HepG2 (cell line): ENCODE results near the gene HMGCS2. TPM values are rescaled to one million over a fixed set of nuclear protein-coding genes. Genes with fewer than 3 reads are reported as not detected.

ENCODE experiments used
- ERF ChIP-seq: IDR thresholded peaks from 2 replicates; pipeline ENCODE4 v1.6.1; 2018; ENCODE audit warnings: missing biosample characterization, missing genetic modification reagents
- EZH2 ChIP-seq: conservative IDR thresholded peaks from 2 replicates; pipeline ENCODE4 v1.6.1; 2012; ENCODE audit warnings: mild to moderate bottlenecking, low read depth, low read length, moderate library complexity
- HDAC6 ChIP-seq: fragments of 200-600 bp; sonication (generic); IDR thresholded peaks from 2 replicates; pipeline ENCODE4 v1.7.0; 2017; ENCODE audit warnings: mild to moderate bottlenecking, antibody characterized with exemption, low read length, low read depth
- HHEX ChIP-seq: IDR thresholded peaks from 2 replicates; pipeline ENCODE4 v1.6.1; 2016; ENCODE audit warnings: control low read depth
- IRF2 ChIP-seq: IDR thresholded peaks from 2 replicates; pipeline ENCODE4 v1.6.1; 2018; ENCODE audit warnings: missing genetic modification reagents, missing compliant biosample characterization
- KAT7 ChIP-seq: IDR thresholded peaks from 2 replicates; pipeline ENCODE4 v1.6.1; 2018; ENCODE audit warnings: borderline replicate concordance, missing compliant biosample characterization
- SIN3B ChIP-seq: fragments of 150-350 bp; IDR thresholded peaks from 2 replicates; pipeline ENCODE4 v1.6.1; 2014; ENCODE audit warnings: low read length
- SNRNP70 ChIP-seq: fragments of 200-400 bp; formaldehyde crosslinking; IDR thresholded peaks from 2 replicates; pipeline ENCODE4 v1.6.1; 2017; ENCODE audit warnings: mild to moderate bottlenecking, low read depth, low read length, moderate library complexity
- SP5 ChIP-seq: IDR thresholded peaks from 2 replicates; pipeline ENCODE4 v1.6.1; 2016; ENCODE audit warnings: low read depth, borderline replicate concordance
- ZBTB7B ChIP-seq: sonication (generic); formaldehyde crosslinking; IDR thresholded peaks from 2 replicates; pipeline ENCODE4 v1.4.0; 2020; ENCODE audit warnings: missing genetic modification reagents
- ZFX ChIP-seq: sonication (generic); formaldehyde crosslinking; IDR thresholded peaks from 2 replicates; pipeline ENCODE4 v1.4.0; 2020; ENCODE audit warnings: mild to moderate bottlenecking, low read depth, missing genetic modification reagents, moderate library complexity
- ZNF343 ChIP-seq: sonication (generic); formaldehyde crosslinking; IDR thresholded peaks from 2 replicates; pipeline ENCODE4 v1.4.0; 2020; ENCODE audit warnings: mild to moderate bottlenecking, missing genetic modification reagents
- ZNF788 ChIP-seq: sonication (generic); formaldehyde crosslinking; IDR thresholded peaks from 2 replicates; pipeline ENCODE4 v1.5.0; 2020; ENCODE audit warnings: mild to moderate bottlenecking, missing genetic modification reagents, borderline replicate concordance
- ZNF83 ChIP-seq: sonication (generic); formaldehyde crosslinking; IDR thresholded peaks from 2 replicates; pipeline ENCODE4 v1.4.0; 2020; ENCODE audit warnings: missing genetic modification reagents, mild to moderate bottlenecking, borderline replicate concordance
- polyA plus RNA-seq, 8 experiments: library from polyadenylated mRNA; depleted of rRNA in 3 of 8; stranded (reverse) in 7 of 8; unstranded in 1 of 8; fragments of >200 nt; fragmentation: Illumina TruSeq in 4 of 8; extraction: Trizol in 4 of 8; gene quantifications; 2 replicates each; pipeline versions ENCODE4 v1.2.1 to v1.2.3, GENCODE V29; 2011 to 2016; ENCODE audit warnings: low read depth in 4 of 8, missing spikeins in 1 of 8, mixed read lengths in 1 of 8; ENCODE audit not compliant: insufficient read depth in 1 of 8
- total RNA-seq, 5 experiments: library from RNA; depleted of rRNA; stranded (reverse); fragments of >200 nt; fragmentation: Illumina TruSeq; extraction: Trizol; gene quantifications; 2 replicates each; pipeline ENCODE4 v1.2.3, GENCODE V29; 2016; ENCODE audit warnings: low read depth in 1 of 5
- TF ChIP-seq, protein P1 (sequence below): sonication (generic); formaldehyde crosslinking; IDR thresholded peaks from 2 replicates; pipeline ENCODE4 v1.9.0; 2021; ENCODE audit warnings: missing genetic modification reagents, borderline replicate concordance
- TF ChIP-seq, protein P2 (sequence below): sonication (generic); formaldehyde crosslinking; IDR thresholded peaks from 2 replicates; pipeline ENCODE4 v1.8.1; 2023; ENCODE audit warnings: mild to moderate bottlenecking, inconsistent platforms, moderate library complexity, missing genetic modification reagents, borderline replicate concordance
- TF ChIP-seq, protein P3 (sequence below): sonication (generic); formaldehyde crosslinking; IDR thresholded peaks from 2 replicates; pipeline ENCODE4 v1.9.0; 2022; ENCODE audit warnings: missing genetic modification reagents, mild to moderate bottlenecking, borderline replicate concordance
- TF ChIP-seq, protein P4 (sequence below): sonication (generic); formaldehyde crosslinking; IDR thresholded peaks from 2 replicates; pipeline ENCODE4 v1.9.0; 2021; ENCODE audit warnings: missing genetic modification reagents, borderline replicate concordance

HMGCS2 gene
- total and polyA plus RNA-seq, 2 of the 13 experiments (the other 11 are each of a cell fraction or from before 2014, with no cell fraction given) = 0.44 to 1.5 TPM

DNA sequence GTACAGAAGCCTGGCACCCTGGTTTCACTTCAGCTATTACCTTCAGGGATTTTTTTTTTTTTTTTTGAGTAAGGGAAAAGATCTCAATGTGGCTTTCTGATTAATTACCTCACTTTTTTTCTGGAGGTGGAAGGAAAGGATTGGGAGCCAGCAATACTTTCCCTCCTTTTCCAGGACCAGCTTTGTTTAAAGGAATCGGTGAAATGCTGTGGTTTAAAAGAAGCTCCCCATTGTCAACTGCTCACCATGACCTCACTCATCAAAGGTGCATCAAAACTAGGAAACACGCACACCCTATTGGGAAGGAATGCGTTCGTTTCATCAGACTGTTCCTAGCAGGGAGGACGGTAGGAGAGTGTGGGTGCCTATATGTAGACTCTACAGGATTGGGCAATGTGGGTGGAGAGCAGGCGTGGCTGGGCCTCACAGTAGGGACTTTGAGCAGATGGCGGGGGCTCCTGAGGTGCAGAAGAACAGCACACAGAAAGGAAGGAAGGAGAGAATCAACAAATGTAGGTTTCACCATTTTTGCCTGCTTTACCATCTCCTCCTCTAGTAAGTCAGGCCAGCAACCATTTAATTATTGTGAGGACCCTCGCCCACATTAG, 44.0 kb downstream of the HMGCS2 start (continued):
- TF ChIP-seq, protein P1, sequence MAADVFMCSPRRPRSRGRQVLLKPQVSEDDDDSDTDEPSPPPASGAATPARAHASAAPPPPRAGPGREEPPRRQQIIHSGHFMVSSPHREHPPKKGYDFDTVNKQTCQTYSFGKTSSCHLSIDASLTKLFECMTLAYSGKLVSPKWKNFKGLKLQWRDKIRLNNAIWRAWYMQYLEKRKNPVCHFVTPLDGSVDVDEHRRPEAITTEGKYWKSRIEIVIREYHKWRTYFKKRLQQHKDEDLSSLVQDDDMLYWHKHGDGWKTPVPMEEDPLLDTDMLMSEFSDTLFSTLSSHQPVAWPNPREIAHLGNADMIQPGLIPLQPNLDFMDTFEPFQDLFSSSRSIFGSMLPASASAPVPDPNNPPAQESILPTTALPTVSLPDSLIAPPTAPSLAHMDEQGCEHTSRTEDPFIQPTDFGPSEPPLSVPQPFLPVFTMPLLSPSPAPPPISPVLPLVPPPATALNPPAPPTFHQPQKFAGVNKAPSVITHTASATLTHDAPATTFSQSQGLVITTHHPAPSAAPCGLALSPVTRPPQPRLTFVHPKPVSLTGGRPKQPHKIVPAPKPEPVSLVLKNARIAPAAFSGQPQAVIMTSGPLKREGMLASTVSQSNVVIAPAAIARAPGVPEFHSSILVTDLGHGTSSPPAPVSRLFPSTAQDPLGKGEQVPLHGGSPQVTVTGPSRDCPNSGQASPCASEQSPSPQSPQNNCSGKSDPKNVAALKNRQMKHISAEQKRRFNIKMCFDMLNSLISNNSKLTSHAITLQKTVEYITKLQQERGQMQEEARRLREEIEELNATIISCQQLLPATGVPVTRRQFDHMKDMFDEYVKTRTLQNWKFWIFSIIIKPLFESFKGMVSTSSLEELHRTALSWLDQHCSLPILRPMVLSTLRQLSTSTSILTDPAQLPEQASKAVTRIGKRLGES (CRISPR knock-in tag) = no peak
- TF ChIP-seq, protein P2, sequence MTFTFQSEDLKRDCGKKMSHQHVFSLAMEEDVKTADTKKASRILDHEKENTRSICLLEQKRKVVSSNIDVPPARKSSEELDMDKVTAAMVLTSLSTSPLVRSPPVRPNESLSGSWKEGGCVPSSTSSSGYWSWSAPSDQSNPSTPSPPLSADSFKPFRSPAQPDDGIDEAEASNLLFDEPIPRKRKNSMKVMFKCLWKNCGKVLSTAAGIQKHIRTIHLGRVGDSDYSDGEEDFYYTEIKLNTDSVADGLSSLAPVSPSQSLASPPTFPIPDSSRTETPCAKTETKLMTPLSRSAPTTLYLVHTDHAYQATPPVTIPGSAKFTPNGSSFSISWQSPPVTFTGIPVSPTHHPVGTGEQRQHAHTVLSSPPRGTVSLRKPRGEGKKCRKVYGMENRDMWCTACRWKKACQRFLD (CRISPR knock-in tag) = no peak
- TF ChIP-seq KAT7 (CRISPR knock-in tag) = peak; percentile 62; the same call in 1 of the 2 replicates
- TF ChIP-seq ERF (CRISPR knock-in tag) = peak; percentile 52; the same call in 1 of the 2 replicates
- TF ChIP-seq SP5 (CRISPR knock-in tag) = peak; percentile 100
- TF ChIP-seq ZNF83 (CRISPR knock-in tag) = no peak
- TF ChIP-seq ZNF788 = peak; percentile 80; the same call in 1 of the 2 replicates
- TF ChIP-seq IRF2 (CRISPR knock-in tag) = peak; percentile 25; the same call in 1 of the 2 replicates
- TF ChIP-seq, protein P3, sequence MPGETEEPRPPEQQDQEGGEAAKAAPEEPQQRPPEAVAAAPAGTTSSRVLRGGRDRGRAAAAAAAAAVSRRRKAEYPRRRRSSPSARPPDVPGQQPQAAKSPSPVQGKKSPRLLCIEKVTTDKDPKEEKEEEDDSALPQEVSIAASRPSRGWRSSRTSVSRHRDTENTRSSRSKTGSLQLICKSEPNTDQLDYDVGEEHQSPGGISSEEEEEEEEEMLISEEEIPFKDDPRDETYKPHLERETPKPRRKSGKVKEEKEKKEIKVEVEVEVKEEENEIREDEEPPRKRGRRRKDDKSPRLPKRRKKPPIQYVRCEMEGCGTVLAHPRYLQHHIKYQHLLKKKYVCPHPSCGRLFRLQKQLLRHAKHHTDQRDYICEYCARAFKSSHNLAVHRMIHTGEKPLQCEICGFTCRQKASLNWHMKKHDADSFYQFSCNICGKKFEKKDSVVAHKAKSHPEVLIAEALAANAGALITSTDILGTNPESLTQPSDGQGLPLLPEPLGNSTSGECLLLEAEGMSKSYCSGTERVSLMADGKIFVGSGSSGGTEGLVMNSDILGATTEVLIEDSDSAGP = peak; percentile 46
- no peak for TF ChIP-seq SIN3B
- TF ChIP-seq, protein P4, sequence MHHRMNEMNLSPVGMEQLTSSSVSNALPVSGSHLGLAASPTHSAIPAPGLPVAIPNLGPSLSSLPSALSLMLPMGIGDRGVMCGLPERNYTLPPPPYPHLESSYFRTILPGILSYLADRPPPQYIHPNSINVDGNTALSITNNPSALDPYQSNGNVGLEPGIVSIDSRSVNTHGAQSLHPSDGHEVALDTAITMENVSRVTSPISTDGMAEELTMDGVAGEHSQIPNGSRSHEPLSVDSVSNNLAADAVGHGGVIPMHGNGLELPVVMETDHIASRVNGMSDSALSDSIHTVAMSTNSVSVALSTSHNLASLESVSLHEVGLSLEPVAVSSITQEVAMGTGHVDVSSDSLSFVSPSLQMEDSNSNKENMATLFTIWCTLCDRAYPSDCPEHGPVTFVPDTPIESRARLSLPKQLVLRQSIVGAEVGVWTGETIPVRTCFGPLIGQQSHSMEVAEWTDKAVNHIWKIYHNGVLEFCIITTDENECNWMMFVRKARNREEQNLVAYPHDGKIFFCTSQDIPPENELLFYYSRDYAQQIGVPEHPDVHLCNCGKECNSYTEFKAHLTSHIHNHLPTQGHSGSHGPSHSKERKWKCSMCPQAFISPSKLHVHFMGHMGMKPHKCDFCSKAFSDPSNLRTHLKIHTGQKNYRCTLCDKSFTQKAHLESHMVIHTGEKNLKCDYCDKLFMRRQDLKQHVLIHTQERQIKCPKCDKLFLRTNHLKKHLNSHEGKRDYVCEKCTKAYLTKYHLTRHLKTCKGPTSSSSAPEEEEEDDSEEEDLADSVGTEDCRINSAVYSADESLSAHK = no peak
- TF ChIP-seq EZH2 = no peak
- TF ChIP-seq ZNF343 (CRISPR knock-in tag) = 0 out of 2 replicates have a peak, but pooled peaks have one; percentile 35
- TF ChIP-seq ZBTB7B = peak; percentile 71; the same call in 1 of the 2 replicates
- TF ChIP-seq SNRNP70 = no peak
- no peak for TF ChIP-seq HHEX (CRISPR knock-in tag)
- no peak for TF ChIP-seq HDAC6
- peak; percentile 44; the same call in 1 of the 2 replicates for TF ChIP-seq ZFX
